ENCODE results near the gene TMEM198. TPM values are rescaled to one million over a fixed set of nuclear protein-coding genes. Genes with fewer than 3 reads are reported as not detected.

Gene TMEM198
- total RNA-seq, 2 experiments from 2014 or later, result 2.5 to 6.6 TPM

DNA sequence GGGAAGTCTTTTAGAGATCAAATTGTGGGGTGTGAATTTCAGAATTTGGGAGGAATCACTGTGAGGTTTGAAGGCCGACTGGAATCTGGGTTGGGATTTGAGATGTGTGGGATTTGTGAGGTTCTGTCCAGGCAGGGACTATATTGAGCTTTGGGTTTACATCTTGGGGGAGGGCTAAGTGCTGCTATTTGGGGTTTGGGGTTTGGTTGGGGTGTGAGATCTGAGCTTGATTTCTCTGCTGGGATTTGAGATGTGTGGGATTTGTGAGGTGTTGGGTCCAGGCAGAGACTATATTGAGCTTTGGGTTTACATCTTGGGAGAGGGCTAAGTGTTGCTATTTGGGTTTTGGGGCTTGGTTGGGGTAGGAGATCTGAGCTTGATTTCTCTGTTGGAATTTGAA lies 44.3 kb upstream of the TMEM198 start:
- POLR2A ChIA-PET, result interaction anchor here (0.6 to 1.5 kb wide), 6 partner anchors 23 to 740 kb away, joined by 3 to 6 read pairs (median 3); partner anchors contain the start of genes DNPEP and TUBA4B
- DNase-seq (ENCODE audit: low spot score), result no peak
- no peaks in the 10 kb centered on the region for H4K20me1 ChIP-seq (ENCODE audit: insufficient read depth, low read length)
- intact Hi-C loops (cut with micrococcal nuclease; ENCODE audit: unreplicated experiment), result no loop called here
- no peak overlapping the region; the same call in 1 of the 2 replicates for H2AFZ ChIP-seq (ENCODE audit: low read length)
- H3K4me3 ChIP-seq (ENCODE audit: low read depth, low read length, poor library complexity, severe bottlenecking), result peak overlapping the region; percentile 77
- BruUV-seq (replicated peaks), result no TSS peak
- CTCF ChIA-PET (ENCODE audit: unreplicated experiment), result interaction anchor here (0.6 to 1.7 kb wide), 3 partner anchors 38 to 54 kb away, joined by 3 to 5 read pairs (median 4); no protein-coding TSS in a partner anchor
- TF ChIP-seq, protein P1, sequence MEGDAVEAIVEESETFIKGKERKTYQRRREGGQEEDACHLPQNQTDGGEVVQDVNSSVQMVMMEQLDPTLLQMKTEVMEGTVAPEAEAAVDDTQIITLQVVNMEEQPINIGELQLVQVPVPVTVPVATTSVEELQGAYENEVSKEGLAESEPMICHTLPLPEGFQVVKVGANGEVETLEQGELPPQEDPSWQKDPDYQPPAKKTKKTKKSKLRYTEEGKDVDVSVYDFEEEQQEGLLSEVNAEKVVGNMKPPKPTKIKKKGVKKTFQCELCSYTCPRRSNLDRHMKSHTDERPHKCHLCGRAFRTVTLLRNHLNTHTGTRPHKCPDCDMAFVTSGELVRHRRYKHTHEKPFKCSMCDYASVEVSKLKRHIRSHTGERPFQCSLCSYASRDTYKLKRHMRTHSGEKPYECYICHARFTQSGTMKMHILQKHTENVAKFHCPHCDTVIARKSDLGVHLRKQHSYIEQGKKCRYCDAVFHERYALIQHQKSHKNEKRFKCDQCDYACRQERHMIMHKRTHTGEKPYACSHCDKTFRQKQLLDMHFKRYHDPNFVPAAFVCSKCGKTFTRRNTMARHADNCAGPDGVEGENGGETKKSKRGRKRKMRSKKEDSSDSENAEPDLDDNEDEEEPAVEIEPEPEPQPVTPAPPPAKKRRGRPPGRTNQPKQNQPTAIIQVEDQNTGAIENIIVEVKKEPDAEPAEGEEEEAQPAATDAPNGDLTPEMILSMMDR (conservative IDR thresholded peaks at IDR 0.05; ENCODE audit: low read length), result no peak
- no peak for TF ChIP-seq EZH2phosphoT487 (IDR thresholded peaks at IDR 0.05; ENCODE audit: borderline replicate concordance, low read depth, low read length)
- H3K27ac ChIP-seq (ENCODE audit: low read depth, low read length, poor library complexity, severe bottlenecking), result no peak overlapping the region
- H3K36me3 ChIP-seq (ENCODE audit: insufficient read depth, low read length), result no peaks in the 10 kb centered on the region
- H3K4me2 ChIP-seq (ENCODE audit: low read length), result peak overlapping the region; percentile 77
- H3K79me2 ChIP-seq (ENCODE audit: insufficient read depth, low read depth, low read length), result no peaks in the 10 kb centered on the region
- no peaks in the 10 kb centered on the region for H3K9me2 ChIP-seq (ENCODE audit: insufficient read depth, low read length)
- H3K9me3 ChIP-seq (ENCODE audit: low read length), result no peaks in the 10 kb centered on the region
- peaks cover 23% of the 10 kb centered on the region for H3K4me1 ChIP-seq (ENCODE audit: insufficient read depth, low read length, poor library complexity, severe bottlenecking)

DNA sequence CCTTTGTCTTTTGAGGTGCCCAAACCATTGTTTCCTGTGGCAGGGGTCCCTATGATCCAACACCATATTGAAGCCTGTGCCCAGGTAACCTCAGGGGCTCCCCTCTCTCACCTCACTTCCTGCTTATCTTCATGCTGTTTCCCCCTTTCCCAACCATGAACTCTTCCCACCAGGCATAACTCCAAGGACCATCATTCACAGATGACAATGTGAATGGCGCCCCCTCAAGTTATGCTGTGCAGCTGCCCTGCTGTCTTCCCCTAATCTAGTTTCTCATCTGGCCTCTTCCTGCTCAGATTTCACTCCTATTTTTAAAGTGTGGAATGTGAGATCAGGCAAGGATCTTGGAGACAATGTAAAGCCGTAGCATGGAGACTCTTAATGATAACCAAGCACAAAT lies 43.7 kb upstream of the TMEM198 start:
- Histone ChIP-seq H3K4me3 (ENCODE audit: low read depth, low read length, poor library complexity, severe bottlenecking) (no peak overlapping the region), H3K4me1 (ENCODE audit: insufficient read depth, low read length, poor library complexity, severe bottlenecking) (peaks cover 23% of the 10 kb centered on the region), H2AFZ (ENCODE audit: low read length) (no peak overlapping the region), H4K20me1 (ENCODE audit: insufficient read depth, low read length) (no peaks in the 10 kb centered on the region), H3K36me3 (ENCODE audit: insufficient read depth, low read length) (no peaks in the 10 kb centered on the region), H3K9me3 (ENCODE audit: low read length) (no peaks in the 10 kb centered on the region), H3K27ac (ENCODE audit: low read depth, low read length, poor library complexity, severe bottlenecking) (no peak overlapping the region), H3K4me2 (ENCODE audit: low read length) (peak overlapping the region; percentile 77; the same call in 1 of the 2 replicates), H3K9me2 (ENCODE audit: insufficient read depth, low read length) (no peaks in the 10 kb centered on the region), H3K79me2 (ENCODE audit: insufficient read depth, low read depth, low read length) (no peaks in the 10 kb centered on the region)
- CTCF ChIA-PET (ENCODE audit: unreplicated experiment), result interaction anchor here (0.6 kb wide), 1 partner anchor 53 kb away, joined by 4 read pairs; no protein-coding TSS in a partner anchor
- POLR2A ChIA-PET, result interaction anchor here (0.6 to 1.5 kb wide), 3 partner anchors 22 to 740 kb away, joined by 3 to 6 read pairs (median 3); partner anchors contain the start of gene DNPEP
- TF ChIP-seq EZH2phosphoT487 (IDR thresholded peaks at IDR 0.05; ENCODE audit: borderline replicate concordance, low read depth, low read length), result no peak
- TF ChIP-seq, protein P1 (conservative IDR thresholded peaks at IDR 0.05; ENCODE audit: low read length), result peak; percentile 67
- no peak for DNase-seq (ENCODE audit: low spot score)
- BruUV-seq (replicated peaks), result no TSS peak
- intact Hi-C loops (cut with micrococcal nuclease; ENCODE audit: unreplicated experiment), result no loop called here

DNA sequence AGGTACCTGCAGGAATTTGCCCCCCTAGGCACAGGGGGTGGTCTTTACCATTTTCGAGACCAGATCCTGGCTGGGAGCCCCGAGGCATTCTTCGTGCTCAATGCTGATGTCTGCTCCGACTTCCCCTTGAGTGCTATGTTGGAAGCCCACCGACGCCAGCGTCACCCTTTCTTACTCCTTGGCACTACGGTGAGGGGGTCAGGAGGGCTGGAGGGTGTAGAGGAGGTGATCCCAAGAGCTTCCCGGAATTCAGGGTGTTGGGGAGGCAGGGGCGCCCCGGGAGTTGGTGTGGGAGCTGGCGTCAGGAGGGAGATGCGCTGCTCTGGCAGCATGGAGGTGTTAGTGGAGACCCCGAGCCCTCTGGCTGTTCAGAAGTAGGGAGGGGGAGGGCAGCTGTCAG lies 42.0 kb upstream of the TMEM198 start:
- no peak for DNase-seq (ENCODE audit: low spot score)
- Histone ChIP-seq H3K36me3 (ENCODE audit: insufficient read depth, low read length) (no peaks in the 10 kb centered on the region), H3K4me3 (ENCODE audit: low read depth, low read length, poor library complexity, severe bottlenecking) (no peak overlapping the region), H3K4me1 (ENCODE audit: insufficient read depth, low read length, poor library complexity, severe bottlenecking) (peaks cover 15% of the 10 kb centered on the region), H3K4me2 (ENCODE audit: low read length) (no peak overlapping the region), H3K27ac (ENCODE audit: low read depth, low read length, poor library complexity, severe bottlenecking) (no peak overlapping the region), H3K9me2 (ENCODE audit: insufficient read depth, low read length) (no peaks in the 10 kb centered on the region), H4K20me1 (ENCODE audit: insufficient read depth, low read length) (no peaks in the 10 kb centered on the region), H3K9me3 (ENCODE audit: low read length) (no peaks in the 10 kb centered on the region), H2AFZ (ENCODE audit: low read length) (no peak overlapping the region), H3K79me2 (ENCODE audit: insufficient read depth, low read depth, low read length) (no peaks in the 10 kb centered on the region)
- intact Hi-C loops (cut with micrococcal nuclease; ENCODE audit: unreplicated experiment), result no loop called here
- no TSS peak for BruUV-seq (replicated peaks)
- CTCF ChIA-PET (ENCODE audit: unreplicated experiment), result no interaction called here
- TF ChIP-seq, protein P1 (conservative IDR thresholded peaks at IDR 0.05; ENCODE audit: low read length), result no peak
- TF ChIP-seq EZH2phosphoT487 (IDR thresholded peaks at IDR 0.05; ENCODE audit: borderline replicate concordance, low read depth, low read length), result no peak
- POLR2A ChIA-PET, result no interaction called here
